Panc1 (cell line): ENCODE data around the gene SLC25A41. TPM values are rescaled to one million over a fixed set of nuclear protein-coding genes. Genes with fewer than 3 reads are reported as not detected.

Experiments used
- ATAC-seq: fragments of 200-7000 bp; cut with Tn5 transposase; 2 replicates; pipeline ENCODE4 v1.9.1; 2020; ENCODE audit warnings: mild to moderate bottlenecking, moderate library complexity
- BruUV-seq: library from RNA; stranded (reverse); fragments of 400-500 nt; replicated peaks from 2 replicates; lab custom pipeline; 2021; lab: Mats Ljungman, UMichigan
- CTCF ChIA-PET: fragments of 300-600 bp; sonication (Branson Sonifier 250); formaldehyde crosslinking; loops from one replicate; lab custom pipeline; 2022; ENCODE audit warnings: antibody characterized with exemption; lab: Charles Lee
- POLR2A ChIA-PET: fragments of 300-600 bp; sonication (Branson Sonifier 250); formaldehyde crosslinking; loops from one replicate; lab custom pipeline; 2022; ENCODE audit warnings: antibody characterized with exemption; lab: Charles Lee
- DNase-seq: peaks from one replicate; pipeline ENCODE4 v3.0.0-alpha.2; 2010; ENCODE audit warnings: low read depth, low spot score
- H3K27ac ChIP-seq: 2 replicates; pipeline ENCODE4 v1.5.1; 2011; ENCODE audit warnings: mild to moderate bottlenecking, low read length, inconsistent platforms
- H3K27me3 ChIP-seq: fragments of 200-500 bp; sonication (Bioruptor generic); 2 replicates; pipeline ENCODE4 v1.6.0; 2014; ENCODE audit warnings: low read length, inconsistent platforms; ENCODE audit not compliant: control insufficient read depth, insufficient read depth
- H3K36me3 ChIP-seq: fragments of 200-500 bp; sonication (Bioruptor generic); 2 replicates; pipeline ENCODE4 v1.5.1; 2014; ENCODE audit warnings: inconsistent platforms, mild to moderate bottlenecking, low read length, moderate library complexity; ENCODE audit not compliant: control insufficient read depth, insufficient read depth
- H3K4me1 ChIP-seq: 2 replicates; pipeline ENCODE4 v1.5.1; 2011; ENCODE audit warnings: inconsistent platforms, mild to moderate bottlenecking, low read length, moderate library complexity; ENCODE audit not compliant: control insufficient read depth, insufficient read depth
- H3K4me3 ChIP-seq, 2 experiments: 2 replicates each; pipeline ENCODE4 v1.5.1; 2011 to 2012; ENCODE audit warnings: low read depth in 2 of 2, low read length in 2 of 2, mild to moderate bottlenecking in 2 of 2, inconsistent platforms in 1 of 2, moderate library complexity in 1 of 2
- H3K9me3 ChIP-seq: fragments of 200-500 bp; sonication (Bioruptor generic); 2 replicates; pipeline ENCODE4 v1.5.1; 2014; ENCODE audit warnings: low read depth, mild to moderate bottlenecking, inconsistent platforms, low read length, moderate library complexity; ENCODE audit not compliant: control insufficient read depth, insufficient read depth
- CTCF ChIP-seq: fragments of 450-650 bp; IDR thresholded peaks from 2 replicates; pipeline ENCODE4 v1.5.1; 2017; ENCODE audit warnings: mild to moderate bottlenecking
- POLR2AphosphoS5 ChIP-seq: IDR thresholded peaks from 2 replicates; pipeline ENCODE4 v1.6.1; 2012; ENCODE audit warnings: mild to moderate bottlenecking, low read depth, low read length, moderate library complexity
- SIN3A ChIP-seq: IDR thresholded peaks from 2 replicates; pipeline ENCODE4 v1.6.1; 2012; ENCODE audit warnings: low read depth, mild to moderate bottlenecking, low read length, moderate library complexity, borderline replicate concordance; ENCODE audit not compliant: insufficient read depth
- TCF7L2 ChIP-seq: IDR thresholded peaks from 2 replicates; pipeline ENCODE4 v1.6.1; 2011; ENCODE audit warnings: mild to moderate bottlenecking, low read depth, low read length, inconsistent platforms
- in situ Hi-C: cut with HindIII; loops from 2 replicates; pipeline ENCODE4 v1.10.0; 2016; ENCODE audit warnings: low sequenced_read_pairs, low pct_unique_long_range_greater_than_20kb
- intact Hi-C: fragments of 100-400 bp; cut with micrococcal nuclease; formaldehyde crosslinking; loops from one replicate; pipeline ENCODE4 v1.10.0; 2022; ENCODE audit not compliant: unreplicated experiment
- total RNA-seq: library from RNA; stranded (reverse); gene quantifications from one replicate; pipeline ENCODE4 v1.2.1, GENCODE V29; 2021; ENCODE audit not compliant: unreplicated experiment
- TF ChIP-seq, protein P1 (sequence below), 2 experiments: IDR thresholded peaks; 2 replicates each; pipeline ENCODE4 v1.6.1; 2011 to 2012; ENCODE audit warnings: low read depth in 2 of 2, control low read depth in 1 of 2, low read length in 1 of 2, mild to moderate bottlenecking in 1 of 2, moderate library complexity in 1 of 2; ENCODE audit not compliant: insufficient read depth in 1 of 2

The SLC25A41 gene
- total RNA-seq, 1 experiment from 2014 or later, result 0.21 TPM

GRCh38 chr19:6396305-6396704 is 37.3 kb downstream of the SLC25A41 start:
- Histone ChIP-seq H3K4me1 (peaks cover 7% of the 10 kb centered on the region; the same call in 1 of the 2 replicates), H3K9me3 (no peaks in the 10 kb centered on the region), H3K27ac (no peak overlapping the region), H3K36me3 (peaks cover 6% of the 10 kb centered on the region; the same call in 1 of the 2 replicates), H3K4me3 (no peak overlapping the region), H3K27me3 (no peaks in the 10 kb centered on the region)
- DNase-seq (no peak), ATAC-seq (no peak)
- in situ Hi-C loops, result no loop called here
- CTCF ChIA-PET, result no interaction called here
- POLR2A ChIA-PET, result no interaction called here
- no TSS peak for BruUV-seq
- intact Hi-C loops, result no loop called here
- TF ChIP-seq SIN3A (no peak), TCF7L2 (no peak), POLR2AphosphoS5 (no peak), CTCF (no peak)
- TF ChIP-seq, protein P1, sequence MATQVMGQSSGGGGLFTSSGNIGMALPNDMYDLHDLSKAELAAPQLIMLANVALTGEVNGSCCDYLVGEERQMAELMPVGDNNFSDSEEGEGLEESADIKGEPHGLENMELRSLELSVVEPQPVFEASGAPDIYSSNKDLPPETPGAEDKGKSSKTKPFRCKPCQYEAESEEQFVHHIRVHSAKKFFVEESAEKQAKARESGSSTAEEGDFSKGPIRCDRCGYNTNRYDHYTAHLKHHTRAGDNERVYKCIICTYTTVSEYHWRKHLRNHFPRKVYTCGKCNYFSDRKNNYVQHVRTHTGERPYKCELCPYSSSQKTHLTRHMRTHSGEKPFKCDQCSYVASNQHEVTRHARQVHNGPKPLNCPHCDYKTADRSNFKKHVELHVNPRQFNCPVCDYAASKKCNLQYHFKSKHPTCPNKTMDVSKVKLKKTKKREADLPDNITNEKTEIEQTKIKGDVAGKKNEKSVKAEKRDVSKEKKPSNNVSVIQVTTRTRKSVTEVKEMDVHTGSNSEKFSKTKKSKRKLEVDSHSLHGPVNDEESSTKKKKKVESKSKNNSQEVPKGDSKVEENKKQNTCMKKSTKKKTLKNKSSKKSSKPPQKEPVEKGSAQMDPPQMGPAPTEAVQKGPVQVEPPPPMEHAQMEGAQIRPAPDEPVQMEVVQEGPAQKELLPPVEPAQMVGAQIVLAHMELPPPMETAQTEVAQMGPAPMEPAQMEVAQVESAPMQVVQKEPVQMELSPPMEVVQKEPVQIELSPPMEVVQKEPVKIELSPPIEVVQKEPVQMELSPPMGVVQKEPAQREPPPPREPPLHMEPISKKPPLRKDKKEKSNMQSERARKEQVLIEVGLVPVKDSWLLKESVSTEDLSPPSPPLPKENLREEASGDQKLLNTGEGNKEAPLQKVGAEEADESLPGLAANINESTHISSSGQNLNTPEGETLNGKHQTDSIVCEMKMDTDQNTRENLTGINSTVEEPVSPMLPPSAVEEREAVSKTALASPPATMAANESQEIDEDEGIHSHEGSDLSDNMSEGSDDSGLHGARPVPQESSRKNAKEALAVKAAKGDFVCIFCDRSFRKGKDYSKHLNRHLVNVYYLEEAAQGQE (IDR thresholded peaks at IDR 0.05; ENCODE audit: insufficient read depth in 1 of 2, low read depth in 2 of 2, low read length in 1 of 2), result no peak

DNA sequence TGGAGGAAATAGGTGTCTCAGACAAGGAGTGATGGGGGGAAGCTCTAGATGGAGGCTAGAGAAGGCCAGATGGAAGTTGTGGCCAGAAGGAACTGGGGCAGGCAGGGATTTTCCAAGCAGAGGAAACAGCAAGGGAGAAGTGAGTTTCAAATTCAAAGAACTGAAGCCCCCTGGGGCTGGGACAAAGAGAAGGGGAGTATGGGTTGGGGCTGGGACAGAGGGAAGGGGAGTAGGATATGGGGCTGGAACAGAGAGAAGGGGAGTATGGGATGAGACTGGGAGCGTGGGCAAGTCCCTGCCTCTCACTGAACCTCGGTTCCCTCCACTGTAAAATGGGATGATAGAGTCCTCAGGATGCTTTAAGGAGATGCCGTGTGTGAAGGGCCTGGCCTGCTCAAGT is 38.7 kb downstream of the SLC25A41 start:
- H3K27me3 ChIP-seq, result no peaks in the 10 kb centered on the region
- no peak overlapping the region for H3K27ac ChIP-seq
- ChIA-PET POLR2A (no interaction called here), CTCF (no interaction called here)
- no peak for TF ChIP-seq POLR2AphosphoS5
- TF ChIP-seq TCF7L2, result no peak
- in situ Hi-C loops (no loop called here), intact Hi-C loops (no loop called here)
- peaks cover 6% of the 10 kb centered on the region; the same call in 1 of the 2 replicates for H3K36me3 ChIP-seq
- no peaks in the 10 kb centered on the region for H3K9me3 ChIP-seq
- ATAC-seq (no peak), DNase-seq (no peak)
- H3K4me3 ChIP-seq, result no peak overlapping the region
- H3K4me1 ChIP-seq, result peaks cover 7% of the 10 kb centered on the region; the same call in 1 of the 2 replicates
- no TSS peak for BruUV-seq

- POLR2A ChIA-PET, result interaction anchor here (0.7 kb wide), 1 partner anchor 193 kb away, joined by 11 read pairs; no protein-coding TSS in a partner anchor
Observed at GRCh38 chr19:6393983-6394412, 39.6 kb downstream of the SLC25A41 start.

More at GRCh38 chr19:6393983-6394412, 39.6 kb downstream of the SLC25A41 start:
- TF ChIP-seq, protein P1 (IDR thresholded peaks at IDR 0.05; ENCODE audit: insufficient read depth in 1 of 2, low read depth in 2 of 2, low read length in 1 of 2), result no peak
- no peak for TF ChIP-seq SIN3A
- no peak for TF ChIP-seq POLR2AphosphoS5
- TF ChIP-seq CTCF, result no peak
- TF ChIP-seq TCF7L2, result no peak
- in situ Hi-C loops, result no loop called here
- H3K4me3 ChIP-seq, result peak overlapping the region; percentile 80 to 94
- DNase-seq (no peak), ATAC-seq (peak; percentile 7)
- CTCF ChIA-PET, result no interaction called here
- H3K27me3 ChIP-seq, result no peaks in the 10 kb centered on the region
- BruUV-seq, result no TSS peak
- peaks cover 7% of the 10 kb centered on the region; the same call in 1 of the 2 replicates for H3K4me1 ChIP-seq
- peak overlapping the region; percentile 93 for H3K27ac ChIP-seq
- intact Hi-C loops, result no loop called here
- H3K9me3 ChIP-seq, result no peaks in the 10 kb centered on the region
- H3K36me3 ChIP-seq, result peaks cover 6% of the 10 kb centered on the region
